ENCODE results near the gene MYOZ3.

Gene MYOZ3

GRCh38 chr5:150706776-150707390 lies 45.8 kb downstream of the MYOZ3 start:
- no peak for DNase-seq

GRCh38 chr5:150710165-150710564 lies 49.1 kb downstream of the MYOZ3 start:
- DNase-seq, result no peak

- no peak for DNase-seq
These were observed 62.8 kb downstream of the MYOZ3 start for GRCh38 chr5:150723845-150724244.

Data from activated CD4-positive, alpha-beta T cell treated with anti-CD3 and anti-CD28 coated beads for 1 hour (primary cell).